Measurements from ENCODE around the gene CFAP43. TPM values are rescaled to one million over a fixed set of nuclear protein-coding genes. Genes with fewer than 3 reads are reported as not detected.

Gene CFAP43
- total RNA-seq, 1 experiment from 2014 or later = 0.89 TPM

DNA sequence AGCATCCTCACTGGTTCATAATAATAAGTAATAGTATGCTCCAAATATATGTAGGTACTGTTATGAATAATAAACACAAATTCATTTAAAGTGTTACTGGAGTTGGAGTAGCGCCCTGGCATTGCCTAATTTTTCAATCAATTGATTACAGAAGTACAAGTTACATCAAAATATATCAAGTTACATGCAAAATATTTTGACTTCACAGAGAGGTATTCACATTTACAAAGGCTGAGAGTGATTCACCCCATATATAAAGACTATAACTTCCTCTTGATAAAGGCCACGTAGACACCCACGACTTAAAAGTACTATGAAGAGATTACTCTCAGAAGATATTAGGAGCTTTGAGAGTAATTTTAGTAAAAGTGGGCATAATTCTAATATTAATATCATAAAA, 132.9 kb downstream of the CFAP43 start:
- DNase-seq (ENCODE audit: low read depth) = no peak

DNA sequence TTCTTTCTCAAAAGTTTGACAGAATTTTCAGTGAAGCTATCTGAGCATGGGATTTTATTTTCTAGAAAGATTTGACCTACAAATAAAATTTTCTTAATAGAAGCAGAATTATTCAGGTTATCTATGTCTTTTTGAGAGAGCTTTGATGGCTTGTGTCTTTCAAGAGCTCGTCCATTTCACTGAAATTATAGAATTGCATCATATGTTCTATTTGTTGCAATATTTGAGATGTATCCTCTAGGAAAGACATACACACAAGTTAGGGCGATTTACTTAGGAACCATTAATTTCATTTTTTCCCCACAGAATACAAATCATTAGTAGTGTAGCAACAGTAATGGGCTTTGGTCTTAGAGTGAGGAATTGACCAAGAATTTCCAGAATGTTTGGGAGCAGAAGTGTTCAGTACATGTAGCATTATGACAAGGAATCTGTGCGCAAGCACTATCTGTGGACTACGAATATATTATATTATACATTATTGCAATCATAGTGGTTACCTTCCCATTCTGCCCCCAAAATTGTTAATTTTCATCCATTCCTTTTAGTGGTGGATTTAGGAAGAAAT, 133.7 kb downstream of the CFAP43 start:
- DNase-seq (ENCODE audit: low read depth) = no peak

DNA sequence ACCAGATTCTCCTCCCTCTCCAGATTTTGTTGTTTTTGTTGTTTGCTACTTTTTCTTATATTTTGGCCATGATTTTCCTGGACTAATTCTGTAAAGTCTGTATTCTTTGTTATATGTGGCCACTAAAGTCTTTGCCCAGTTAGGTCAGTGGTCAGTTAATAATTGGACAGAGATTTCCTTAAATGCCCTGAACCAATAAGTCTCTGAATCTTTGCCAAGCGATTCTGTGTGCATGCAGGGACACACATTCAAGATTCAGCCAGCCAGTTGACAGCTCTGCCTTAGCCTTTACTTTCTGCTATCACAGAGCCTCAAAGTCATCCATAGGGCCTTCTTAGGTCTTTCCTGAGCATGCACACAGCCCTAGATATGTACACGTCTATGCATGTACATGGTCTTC, 135.5 kb downstream of the CFAP43 start:
- no peak for DNase-seq (ENCODE audit: low read depth)

DNA sequence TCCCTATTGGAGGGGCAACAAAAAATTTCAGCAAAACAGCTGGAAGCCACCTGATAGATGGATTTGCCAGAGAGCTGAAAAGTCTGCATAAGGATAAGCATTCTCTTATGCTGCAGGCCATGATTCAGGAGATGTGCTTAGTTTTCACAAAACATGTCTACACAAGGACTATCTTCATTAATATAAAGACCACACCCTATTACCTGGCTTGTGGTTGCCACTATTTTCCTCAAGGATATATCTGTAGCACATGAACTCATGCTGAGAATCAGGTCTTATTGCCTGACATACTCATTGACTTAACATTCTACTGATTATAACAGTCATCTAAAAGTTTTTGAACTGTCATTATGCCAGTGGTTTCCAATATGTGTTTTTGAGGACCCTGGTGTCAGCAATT, 139.4 kb downstream of the CFAP43 start:
- no peak for DNase-seq (ENCODE audit: low read depth)

DNA sequence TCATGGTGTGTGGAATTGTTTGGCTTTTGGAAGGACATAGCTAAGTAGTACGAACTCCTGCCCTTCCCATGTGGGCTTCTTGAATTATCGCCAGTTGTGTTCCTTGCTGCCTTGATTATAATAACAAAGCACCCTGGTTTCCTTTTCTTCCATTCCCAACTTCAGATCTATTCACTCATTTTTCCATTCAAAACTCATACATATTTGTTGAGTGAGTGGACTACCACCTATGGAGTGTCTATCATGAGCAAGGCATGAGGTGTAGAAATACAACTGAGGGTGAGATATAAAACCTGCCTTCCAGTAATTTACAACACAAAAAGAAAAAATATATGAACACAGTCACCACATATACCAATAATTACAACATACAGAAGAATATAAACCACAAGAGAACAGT, 141.6 kb downstream of the CFAP43 start:
- peak; percentile 20 for DNase-seq (ENCODE audit: low read depth)

DNA sequence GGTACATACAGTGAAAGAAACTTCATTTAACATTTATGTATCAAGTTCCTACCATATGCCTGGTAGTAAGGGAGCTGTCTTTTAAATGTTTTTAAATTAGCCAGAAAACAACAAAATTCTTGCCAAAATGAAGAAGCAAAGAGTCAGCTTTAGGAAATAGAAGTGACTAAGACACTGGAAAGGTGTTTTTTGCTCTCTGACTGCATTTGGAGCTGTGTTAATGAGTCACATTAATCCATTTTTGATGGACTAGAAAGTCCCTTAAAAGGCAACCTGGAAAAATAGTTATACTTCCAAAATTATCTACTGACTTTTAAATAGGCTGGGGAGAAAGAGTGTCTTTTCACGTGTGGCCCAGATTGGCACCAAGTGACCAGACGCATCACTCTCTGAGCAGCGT, 142.5 kb downstream of the CFAP43 start:
- DNase-seq (ENCODE audit: low read depth) = peak; percentile 33

DNA sequence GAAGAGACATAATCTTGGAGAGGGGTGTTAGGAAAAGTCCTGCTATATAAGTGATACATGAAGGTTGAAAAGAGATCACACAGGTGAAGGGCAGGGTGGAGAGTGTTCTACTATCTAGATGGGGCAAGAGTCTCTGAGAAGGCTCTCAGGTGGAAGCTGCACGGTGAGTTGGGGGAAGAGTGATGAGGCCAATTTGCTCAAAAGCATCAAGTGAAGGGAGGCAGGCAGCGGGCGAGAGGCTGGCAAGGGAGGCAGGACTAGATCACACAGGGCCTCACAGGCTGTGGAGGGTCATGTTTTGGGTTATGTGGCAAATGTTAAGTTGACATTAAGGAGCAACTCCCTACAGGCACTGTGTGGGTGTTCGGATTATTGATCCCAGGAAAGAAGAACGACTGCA, 143.9 kb downstream of the CFAP43 start:
- no peak for DNase-seq (ENCODE audit: low read depth)

DNA sequence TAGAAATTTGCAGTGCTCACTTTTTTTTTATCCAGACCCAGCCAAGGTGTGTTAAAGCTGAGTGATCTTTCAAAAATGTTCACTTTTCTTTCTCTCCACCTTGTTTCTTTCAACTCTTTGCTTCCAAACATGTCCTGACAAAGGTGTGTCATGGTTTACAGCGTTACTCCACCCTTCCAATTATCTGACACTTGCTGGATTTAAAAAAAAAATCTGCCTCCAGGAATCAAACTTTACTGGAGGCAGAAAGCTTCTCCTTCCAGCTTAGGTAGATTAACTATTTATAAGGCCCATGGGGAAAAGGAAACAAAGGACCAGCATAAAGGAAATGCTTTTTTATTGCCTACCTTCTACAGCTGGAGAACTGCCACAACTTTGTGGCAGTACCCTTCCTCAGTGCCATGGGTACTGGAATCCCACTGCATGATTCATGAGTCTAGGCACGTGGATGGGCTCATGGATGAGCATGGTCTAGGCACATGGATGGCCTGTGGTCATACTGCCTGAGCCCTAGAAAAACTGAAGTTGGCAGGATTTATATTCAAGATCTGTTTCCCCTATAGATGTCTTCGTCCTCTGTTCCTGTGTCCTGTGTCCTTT, 146.3 kb downstream of the CFAP43 start, which contains the start of gene COL17A1:
COL17A1 (minus strand) TSS at position 80 of the 600 bp plus-strand sequence. CDS start 5,207 bp downstream, outside the sequence.
- peak; percentile 49 for DNase-seq (ENCODE audit: low read depth)

DNA sequence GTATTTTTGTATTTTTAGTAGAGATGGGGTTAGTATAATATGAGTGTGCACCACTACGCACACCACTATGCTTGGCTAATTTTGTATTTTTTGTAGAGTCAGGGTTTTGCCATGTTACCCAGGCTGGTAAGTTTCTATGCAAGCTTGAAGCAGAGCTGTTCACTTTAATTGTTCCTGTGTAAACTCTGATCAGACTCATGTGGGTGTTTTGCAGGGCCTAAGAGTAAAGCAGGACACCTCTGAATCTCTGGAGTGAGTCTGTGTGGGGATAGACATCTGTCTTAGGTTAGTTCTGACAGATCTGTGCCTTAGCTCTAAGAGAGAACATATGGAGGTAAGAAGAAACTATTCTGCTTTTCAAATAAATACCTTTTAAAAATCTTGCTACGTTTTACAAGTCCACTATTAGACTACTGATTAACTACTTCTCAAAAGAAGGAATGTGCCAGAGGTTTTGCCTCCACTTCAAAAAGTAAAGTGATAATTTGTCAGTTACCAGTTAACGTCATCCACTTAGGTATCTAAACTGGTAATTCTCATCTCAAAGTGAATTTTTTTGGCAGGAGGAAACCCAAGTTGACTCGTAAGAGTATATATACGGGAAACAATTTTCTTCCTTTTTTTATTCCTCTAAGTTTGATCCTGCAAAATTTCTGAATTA, 147.6 kb downstream of the CFAP43 start:
- no peak for DNase-seq (ENCODE audit: low read depth)

DNA sequence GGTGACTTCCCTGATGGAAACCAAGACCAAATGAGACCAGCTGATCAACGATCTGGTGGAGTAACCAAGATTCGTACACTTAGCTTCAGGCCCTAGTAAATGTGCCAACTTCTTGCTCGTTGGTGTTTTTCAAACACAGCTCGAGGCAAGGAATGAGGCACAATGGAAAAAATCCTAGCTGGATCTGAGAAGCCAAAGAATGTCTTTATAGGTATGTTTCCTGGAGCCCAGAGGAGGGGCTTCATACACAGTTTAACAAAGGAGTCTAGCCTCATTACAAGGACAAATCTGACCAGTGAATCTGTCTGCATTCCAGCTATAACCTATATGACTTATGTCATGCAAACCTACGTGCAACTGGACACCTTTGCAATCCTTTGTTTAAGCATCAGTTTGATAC, 150.2 kb downstream of the CFAP43 start:
- DNase-seq (ENCODE audit: low read depth) = peak; percentile 21

DNA sequence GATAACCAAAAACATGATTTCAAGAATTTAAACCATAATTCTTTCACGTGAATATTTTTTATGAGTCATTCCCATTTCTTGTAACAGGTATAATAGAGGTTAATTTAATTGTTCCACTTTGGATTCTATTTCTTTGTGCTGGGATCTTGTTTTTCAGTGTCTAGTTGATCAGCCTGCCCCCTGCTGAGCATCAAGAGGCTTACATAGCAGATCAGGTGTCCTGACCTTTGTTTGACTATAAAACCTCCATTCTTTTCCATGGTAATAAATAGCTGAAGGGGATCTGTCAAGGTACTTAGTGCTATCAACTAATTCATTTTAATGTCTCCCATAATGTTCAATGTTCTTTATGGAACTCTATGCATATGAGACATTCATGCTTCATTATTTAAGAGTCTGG, 151.4 kb downstream of the CFAP43 start:
- DNase-seq (ENCODE audit: low read depth) = peak; percentile 38

Other genes with a start within 250 kb of the CFAP43 start
- gene COL17A1, start 146.5 kb downstream of the CFAP43 start, total RNA-seq (2014; rRNA removed; shearing (Covaris generic)) = 2.9 and 3.2 TPM in 2 replicates
- 12.4 and 17.3 TPM in 2 replicates for gene SFR1, start 110.2 kb downstream of the CFAP43 start, total RNA-seq (2014; rRNA removed; shearing (Covaris generic))
- 179 and 214 TPM in 2 replicates for gene GSTO1, start 22.5 kb upstream of the CFAP43 start, total RNA-seq (2014; rRNA removed; shearing (Covaris generic))
- 0.17 and 0.20 TPM in 2 replicates for gene GSTO2, start 36.8 kb upstream of the CFAP43 start, total RNA-seq (2014; rRNA removed; shearing (Covaris generic))
- 6.0 and 9.7 TPM in 2 replicates for gene ITPRIP, start 106.1 kb upstream of the CFAP43 start, total RNA-seq (2014; rRNA removed; shearing (Covaris generic))
- gene CFAP58, start 121.5 kb upstream of the CFAP43 start, total RNA-seq (2014; rRNA removed; shearing (Covaris generic)) = 1.0 and 2.9 TPM in 2 replicates

All from M059J (cell line).